HepG2 (cell line): ENCODE data around the gene ADAT3. TPM values are rescaled to one million over a fixed set of nuclear protein-coding genes. Genes with fewer than 3 reads are reported as not detected.

Experiments used
- CCAR2 ChIP-seq: fragments of 200-400 bp; formaldehyde crosslinking; optimal IDR thresholded peaks from 2 replicates; pipeline ENCODE3; 2018; ENCODE audit warnings: low read depth, mild to moderate bottlenecking, low read length, moderate library complexity
- CTCF ChIP-seq: sonication (generic); formaldehyde crosslinking; IDR thresholded peaks from 2 replicates; pipeline ENCODE4 v1.5.0; 2020; ENCODE audit warnings: mild to moderate bottlenecking, missing genetic modification reagents, moderate library complexity
- MATR3 ChIP-seq: sonication (generic); formaldehyde crosslinking; IDR thresholded peaks from 2 replicates; pipeline ENCODE4 v1.4.0; 2020; ENCODE audit warnings: missing genetic modification reagents
- MLXIP ChIP-seq: sonication (generic); formaldehyde crosslinking; IDR thresholded peaks from 2 replicates; pipeline ENCODE4 v1.9.0; 2021; ENCODE audit warnings: missing genetic modification reagents, borderline replicate concordance
- NCOA1 ChIP-seq: sonication (generic); formaldehyde crosslinking; IDR thresholded peaks from 2 replicates; pipeline ENCODE4 v1.9.0; 2021; ENCODE audit warnings: missing genetic modification reagents
- PAX8 ChIP-seq: sonication (generic); formaldehyde crosslinking; IDR thresholded peaks from 2 replicates; pipeline ENCODE4 v1.8.0; 2022; ENCODE audit warnings: mild to moderate bottlenecking, missing genetic modification reagents, borderline replicate concordance
- POGZ ChIP-seq: sonication (generic); formaldehyde crosslinking; IDR thresholded peaks from 2 replicates; pipeline ENCODE4 v1.4.0; 2020; ENCODE audit warnings: mild to moderate bottlenecking, missing genetic modification reagents
- PRPF4 ChIP-seq: fragments of 200-400 bp; formaldehyde crosslinking; IDR thresholded peaks from 2 replicates; pipeline ENCODE4 v1.6.1; 2016; ENCODE audit warnings: low read length, low read depth; ENCODE audit not compliant: poor library complexity, severe bottlenecking
- RFXAP ChIP-seq: sonication (generic); formaldehyde crosslinking; IDR thresholded peaks from 2 replicates; pipeline ENCODE4 v1.4.0; 2020; ENCODE audit warnings: missing genetic modification reagents, borderline replicate concordance
- ZBTB37 ChIP-seq: sonication (generic); formaldehyde crosslinking; IDR thresholded peaks from 2 replicates; pipeline ENCODE4 v1.4.0; 2020; ENCODE audit warnings: mild to moderate bottlenecking, missing genetic modification reagents
- ZIK1 ChIP-seq: sonication (generic); formaldehyde crosslinking; IDR thresholded peaks from 2 replicates; pipeline ENCODE4 v1.5.0; 2020; ENCODE audit warnings: mild to moderate bottlenecking, low read depth, missing genetic modification reagents, borderline replicate concordance
- ZNF598 ChIP-seq: sonication (generic); formaldehyde crosslinking; IDR thresholded peaks from 2 replicates; pipeline ENCODE4 v1.5.1; 2020; ENCODE audit warnings: mild to moderate bottlenecking, missing genetic modification reagents, borderline replicate concordance
- ZNF687 ChIP-seq: sonication (generic); formaldehyde crosslinking; IDR thresholded peaks from 2 replicates; pipeline ENCODE4 v1.5.1; 2020; ENCODE audit warnings: mild to moderate bottlenecking, missing genetic modification reagents, moderate library complexity
- ZNF772 ChIP-seq: sonication (generic); formaldehyde crosslinking; IDR thresholded peaks from 2 replicates; pipeline ENCODE4 v1.5.0; 2020; ENCODE audit warnings: mild to moderate bottlenecking, missing genetic modification reagents
- ZNF777 ChIP-seq: sonication (generic); formaldehyde crosslinking; IDR thresholded peaks from 2 replicates; pipeline ENCODE4 v1.4.0; 2020; ENCODE audit warnings: missing genetic modification reagents
- ZSCAN21 ChIP-seq: sonication (generic); formaldehyde crosslinking; IDR thresholded peaks from 2 replicates; pipeline ENCODE4 v1.8.0; 2022; ENCODE audit warnings: mild to moderate bottlenecking, missing genetic modification reagents, moderate library complexity, borderline replicate concordance
- polyA plus RNA-seq, 8 experiments: library from polyadenylated mRNA; depleted of rRNA in 3 of 8; stranded (reverse) in 7 of 8; unstranded in 1 of 8; fragments of >200 nt; fragmentation: Illumina TruSeq in 4 of 8; extraction: Trizol in 4 of 8; gene quantifications; 2 replicates each; pipeline versions ENCODE4 v1.2.1 to v1.2.3, GENCODE V29; 2011 to 2016; ENCODE audit warnings: low read depth in 4 of 8, missing spikeins in 1 of 8, mixed read lengths in 1 of 8; ENCODE audit not compliant: insufficient read depth in 1 of 8
- total RNA-seq, 5 experiments: library from RNA; depleted of rRNA; stranded (reverse); fragments of >200 nt; fragmentation: Illumina TruSeq; extraction: Trizol; gene quantifications; 2 replicates each; pipeline ENCODE4 v1.2.3, GENCODE V29; 2016; ENCODE audit warnings: low read depth in 1 of 5

The ADAT3 gene
- total and polyA plus RNA-seq, 2 of the 13 experiments (the other 11 are each of a cell fraction or from before 2014, with no cell fraction given): 0.95 to 3.5 TPM

- peak; percentile 32; the same call in 1 of the 2 replicates for TF ChIP-seq CTCF (CRISPR knock-in tag)
- 0 out of 2 replicates have a peak, but pooled peaks have one; percentile 40 for TF ChIP-seq RFXAP (CRISPR knock-in tag)
- TF ChIP-seq ZNF687 (CRISPR knock-in tag): peak; percentile 87
- peak; percentile 75; the same call in 1 of the 2 replicates for TF ChIP-seq ZNF772 (CRISPR knock-in tag)
- TF ChIP-seq NCOA1 (CRISPR knock-in tag): peak; percentile 73; the same call in 1 of the 2 replicates
- TF ChIP-seq CCAR2: no peak
- no peak for TF ChIP-seq PRPF4
- TF ChIP-seq ZSCAN21 (CRISPR knock-in tag): peak; percentile 21; the same call in 1 of the 2 replicates
- TF ChIP-seq ZNF598 (CRISPR knock-in tag): no peak
- TF ChIP-seq ZIK1 (CRISPR knock-in tag): peak; percentile 68; the same call in 1 of the 2 replicates
- peak; percentile 52; the same call in 1 of the 2 replicates for TF ChIP-seq ZBTB37 (CRISPR knock-in tag)
- TF ChIP-seq ZNF777 (CRISPR knock-in tag): peak; percentile 49; the same call in 1 of the 2 replicates
- no peak for TF ChIP-seq MLXIP (CRISPR knock-in tag)
- no peak for TF ChIP-seq PAX8 (CRISPR knock-in tag)
- TF ChIP-seq MATR3: 0 out of 2 replicates have a peak, but pooled peaks have one; percentile 53
- TF ChIP-seq POGZ (CRISPR knock-in tag): peak; percentile 50; the same call in 1 of the 2 replicates
These were observed 2.6 kb downstream of the ADAT3 start (continued) for GRCh38 chr19:1907563-1908363.
